SK-N-SH treated with all-trans-retinoic acid at 6 μM for 48 hours (cell line): Measurements from ENCODE around the gene ACOX3.

Experiments used
- ATAC-seq: fragments of 200-7000 bp; cut with Tn5 transposase; 3 replicates; pipeline ENCODE4 v1.9.1; 2020; ENCODE audit warnings: mild to moderate bottlenecking, moderate library complexity
- ARNTL ChIP-seq: fragments of 450-650 bp; formaldehyde crosslinking; IDR thresholded peaks from 2 replicates; pipeline ENCODE4 v1.5.0; 2020; ENCODE audit warnings: low read depth, mild to moderate bottlenecking, moderate library complexity, borderline replicate concordance
- BACH2 ChIP-seq: fragments of 250-450 bp; sonication (Bioruptor Pico); IDR thresholded peaks from 2 replicates; pipeline ENCODE4 v1.9.0; 2021; ENCODE audit warnings: mild to moderate bottlenecking, borderline replicate concordance
- CSDC2 ChIP-seq: fragments of 250-450 bp; sonication (Bioruptor Pico); IDR thresholded peaks from 2 replicates; pipeline ENCODE4 v1.5.0; 2020; ENCODE audit warnings: mild to moderate bottlenecking, moderate library complexity
- ESRRG ChIP-seq: fragments of 250-450 bp; sonication (Bioruptor Pico); IDR thresholded peaks from 2 replicates; pipeline ENCODE4 v1.6.1; 2021; ENCODE audit warnings: mild to moderate bottlenecking
- GLIS3 ChIP-seq: fragments of 250-450 bp; sonication (Bioruptor Pico); IDR thresholded peaks from 2 replicates; pipeline ENCODE4 v1.5.0; 2020; ENCODE audit warnings: mild to moderate bottlenecking, moderate library complexity
- ISL1 ChIP-seq: fragments of 250-450 bp; sonication (Bioruptor Pico); IDR thresholded peaks from 2 replicates; pipeline ENCODE4 v2.1.2; 2022; ENCODE audit warnings: mild to moderate bottlenecking, moderate library complexity
- OSR1 ChIP-seq: fragments of 250-450 bp; sonication (Bioruptor Pico); IDR thresholded peaks from 2 replicates; pipeline ENCODE4 v1.8.0; 2022; ENCODE audit warnings: moderate library complexity, mild to moderate bottlenecking, inconsistent platforms
- PPARA ChIP-seq: fragments of 250-450 bp; sonication (Bioruptor Pico); IDR thresholded peaks from 2 replicates; pipeline ENCODE4 v1.5.0; 2020; ENCODE audit warnings: mild to moderate bottlenecking, borderline replicate concordance
- RARB ChIP-seq: fragments of 250-450 bp; sonication (Bioruptor Pico); IDR thresholded peaks from 2 replicates; pipeline ENCODE4 v1.8.0; 2021; ENCODE audit warnings: mild to moderate bottlenecking, moderate library complexity
- SNAI2 ChIP-seq: fragments of 250-450 bp; sonication (Bioruptor Pico); IDR thresholded peaks from 2 replicates; pipeline ENCODE4 v1.5.0; 2020; ENCODE audit warnings: mild to moderate bottlenecking, moderate library complexity
- TCF4 ChIP-seq: fragments of 250-450 bp; sonication (Bioruptor Pico); IDR thresholded peaks from 2 replicates; pipeline ENCODE4 v1.8.0; 2021; ENCODE audit warnings: mild to moderate bottlenecking, moderate library complexity, borderline replicate concordance
- TOX ChIP-seq: fragments of 250-450 bp; sonication (Bioruptor Pico); IDR thresholded peaks from 2 replicates; pipeline ENCODE4 v1.8.0; 2021; ENCODE audit warnings: mild to moderate bottlenecking, moderate library complexity, borderline replicate concordance
- ZC3H10 ChIP-seq: fragments of 250-450 bp; sonication (Bioruptor Pico); IDR thresholded peaks from 2 replicates; pipeline ENCODE4 v1.5.1; 2021; ENCODE audit warnings: mild to moderate bottlenecking, moderate library complexity
- ZFP3 ChIP-seq: fragments of 250-450 bp; sonication (Bioruptor Pico); IDR thresholded peaks from 2 replicates; pipeline ENCODE4 v1.5.0; 2020; ENCODE audit warnings: mild to moderate bottlenecking, moderate library complexity
- ZNF565 ChIP-seq: fragments of 450-650 bp; formaldehyde crosslinking; conservative IDR thresholded peaks from 2 replicates; pipeline ENCODE4 v1.5.0; 2020; ENCODE audit warnings: low read depth, mild to moderate bottlenecking, moderate library complexity
- ZNF70 ChIP-seq: fragments of 450-650 bp; formaldehyde crosslinking; IDR thresholded peaks from 2 replicates; pipeline ENCODE4 v1.5.0; 2020; ENCODE audit warnings: mild to moderate bottlenecking, moderate library complexity
- TF ChIP-seq, protein P1 (sequence below): fragments of 250-450 bp; sonication (Bioruptor Pico); IDR thresholded peaks from 2 replicates; pipeline ENCODE4 v1.5.1; 2021; ENCODE audit warnings: mild to moderate bottlenecking, moderate library complexity
- TF ChIP-seq, protein P2 (sequence below): fragments of 250-450 bp; sonication (Bioruptor Pico); IDR thresholded peaks from 2 replicates; pipeline ENCODE4 v1.8.0; 2020; ENCODE audit warnings: mild to moderate bottlenecking, moderate library complexity, borderline replicate concordance
- TF ChIP-seq, protein P3 (sequence below): fragments of 250-450 bp; sonication (Bioruptor Pico); IDR thresholded peaks from 2 replicates; pipeline ENCODE4 v1.8.0; 2021; ENCODE audit warnings: low read depth, mild to moderate bottlenecking, moderate library complexity, borderline replicate concordance
- TF ChIP-seq, protein P4 (sequence below): fragments of 250-450 bp; sonication (Bioruptor Pico); IDR thresholded peaks from 2 replicates; pipeline ENCODE4 v1.5.0; 2020; ENCODE audit warnings: mild to moderate bottlenecking, moderate library complexity
- TF ChIP-seq, protein P5 (sequence below): fragments of 250-450 bp; sonication (Bioruptor Pico); IDR thresholded peaks from 2 replicates; pipeline ENCODE4 v1.5.1; 2020; ENCODE audit warnings: low read depth, mild to moderate bottlenecking, moderate library complexity

Gene ACOX3

DNA sequence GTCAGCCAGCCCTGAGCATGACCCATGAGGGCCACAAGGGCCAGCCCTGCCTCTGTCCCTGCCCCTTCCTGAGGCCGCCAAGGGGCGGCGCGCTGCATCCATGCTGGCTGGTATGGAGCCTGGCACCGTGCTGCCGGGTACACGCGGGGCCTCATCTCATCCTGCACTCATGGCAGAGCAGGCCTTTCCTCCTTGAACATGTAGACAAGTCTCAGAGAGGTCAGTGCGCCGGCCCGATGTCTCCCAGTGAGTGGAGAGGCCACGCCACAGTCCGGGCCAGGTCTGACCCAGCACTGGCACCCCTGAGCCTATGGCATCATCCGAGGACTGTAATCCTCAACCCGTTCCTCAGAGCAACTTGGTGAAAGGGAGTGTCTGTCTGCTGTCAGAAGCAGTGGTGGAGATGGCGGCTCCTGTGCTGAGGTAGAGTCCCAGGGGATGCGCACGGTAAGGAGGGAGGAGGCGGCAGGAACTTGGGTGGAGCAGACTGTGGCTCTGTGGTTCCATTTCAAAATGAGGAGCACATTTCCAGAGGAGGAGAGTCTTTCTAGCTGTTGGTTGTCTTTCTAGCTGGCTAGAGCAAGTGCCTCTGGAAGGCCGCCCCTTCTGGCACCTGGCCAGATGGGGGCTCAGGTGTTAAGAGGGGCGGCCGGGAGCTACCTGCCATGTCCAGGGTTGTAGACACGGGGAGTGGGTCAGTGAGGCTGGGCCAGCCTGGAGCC, 32.8 kb upstream of the ACOX3 start:
- TF ChIP-seq OSR1 (CRISPR knock-in tag) = no peak
- TF ChIP-seq, protein P1, sequence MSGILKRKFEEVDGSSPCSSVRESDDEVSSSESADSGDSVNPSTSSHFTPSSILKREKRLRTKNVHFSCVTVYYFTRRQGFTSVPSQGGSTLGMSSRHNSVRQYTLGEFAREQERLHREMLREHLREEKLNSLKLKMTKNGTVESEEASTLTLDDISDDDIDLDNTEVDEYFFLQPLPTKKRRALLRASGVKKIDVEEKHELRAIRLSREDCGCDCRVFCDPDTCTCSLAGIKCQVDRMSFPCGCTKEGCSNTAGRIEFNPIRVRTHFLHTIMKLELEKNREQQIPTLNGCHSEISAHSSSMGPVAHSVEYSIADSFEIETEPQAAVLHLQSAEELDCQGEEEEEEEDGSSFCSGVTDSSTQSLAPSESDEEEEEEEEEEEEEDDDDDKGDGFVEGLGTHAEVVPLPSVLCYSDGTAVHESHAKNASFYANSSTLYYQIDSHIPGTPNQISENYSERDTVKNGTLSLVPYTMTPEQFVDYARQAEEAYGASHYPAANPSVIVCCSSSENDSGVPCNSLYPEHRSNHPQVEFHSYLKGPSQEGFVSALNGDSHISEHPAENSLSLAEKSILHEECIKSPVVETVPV (CRISPR knock-in tag) = no peak
- no peak for TF ChIP-seq GLIS3 (CRISPR knock-in tag)
- no peak for TF ChIP-seq SNAI2 (CRISPR knock-in tag)
- no peak for TF ChIP-seq ARNTL (CRISPR knock-in tag)
- TF ChIP-seq ESRRG = no peak
- no peak for TF ChIP-seq ZC3H10 (CRISPR knock-in tag)
- TF ChIP-seq CSDC2 (CRISPR knock-in tag) = no peak
- no peak for TF ChIP-seq ZNF565
- TF ChIP-seq TCF4 = no peak
- TF ChIP-seq RARB (CRISPR knock-in tag) = no peak
- no peak for TF ChIP-seq ISL1 (CRISPR knock-in tag)
- TF ChIP-seq ZFP3 (CRISPR knock-in tag) = no peak
- no peak for TF ChIP-seq PPARA
- ATAC-seq = no peak

DNA sequence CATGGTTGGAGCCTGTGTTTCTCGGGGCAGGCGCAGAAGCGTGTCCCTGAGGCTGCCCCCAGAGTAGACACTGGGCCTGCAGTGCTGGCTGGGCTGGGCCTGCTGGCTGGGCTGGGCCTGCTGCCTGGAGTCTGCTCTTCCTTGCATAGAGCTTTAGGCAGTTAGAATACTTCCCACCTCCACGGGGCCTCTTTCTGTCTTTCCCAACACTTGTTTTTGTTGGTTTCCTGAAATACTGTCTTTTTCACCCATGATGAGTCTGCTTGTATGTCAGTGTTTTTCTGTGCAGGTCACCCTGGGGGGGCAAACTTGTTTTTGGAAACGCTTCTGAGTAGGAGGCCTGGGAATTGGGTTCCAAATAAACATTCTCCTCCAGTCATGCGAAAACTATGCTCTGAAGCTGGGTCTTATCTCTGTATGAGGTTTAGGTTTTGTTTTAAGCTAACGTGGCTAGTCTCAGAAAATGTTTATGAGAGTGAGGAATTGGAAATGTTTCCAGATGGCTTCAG, 32.2 kb upstream of the ACOX3 start:
- no peak for TF ChIP-seq ESRRG
- TF ChIP-seq BACH2 (CRISPR knock-in tag) = no peak
- TF ChIP-seq TCF4 = no peak
- no peak for TF ChIP-seq PPARA
- TF ChIP-seq GLIS3 (CRISPR knock-in tag) = no peak
- no peak for TF ChIP-seq ZFP3 (CRISPR knock-in tag)
- TF ChIP-seq SNAI2 (CRISPR knock-in tag) = no peak
- no peak for TF ChIP-seq ZNF70 (CRISPR knock-in tag)
- TF ChIP-seq, protein P2, sequence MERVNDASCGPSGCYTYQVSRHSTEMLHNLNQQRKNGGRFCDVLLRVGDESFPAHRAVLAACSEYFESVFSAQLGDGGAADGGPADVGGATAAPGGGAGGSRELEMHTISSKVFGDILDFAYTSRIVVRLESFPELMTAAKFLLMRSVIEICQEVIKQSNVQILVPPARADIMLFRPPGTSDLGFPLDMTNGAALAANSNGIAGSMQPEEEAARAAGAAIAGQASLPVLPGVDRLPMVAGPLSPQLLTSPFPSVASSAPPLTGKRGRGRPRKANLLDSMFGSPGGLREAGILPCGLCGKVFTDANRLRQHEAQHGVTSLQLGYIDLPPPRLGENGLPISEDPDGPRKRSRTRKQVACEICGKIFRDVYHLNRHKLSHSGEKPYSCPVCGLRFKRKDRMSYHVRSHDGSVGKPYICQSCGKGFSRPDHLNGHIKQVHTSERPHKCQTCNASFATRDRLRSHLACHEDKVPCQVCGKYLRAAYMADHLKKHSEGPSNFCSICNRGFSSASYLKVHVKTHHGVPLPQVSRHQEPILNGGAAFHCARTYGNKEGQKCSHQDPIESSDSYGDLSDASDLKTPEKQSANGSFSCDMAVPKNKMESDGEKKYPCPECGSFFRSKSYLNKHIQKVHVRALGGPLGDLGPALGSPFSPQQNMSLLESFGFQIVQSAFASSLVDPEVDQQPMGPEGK (CRISPR knock-in tag) = no peak
- TF ChIP-seq, protein P3, sequence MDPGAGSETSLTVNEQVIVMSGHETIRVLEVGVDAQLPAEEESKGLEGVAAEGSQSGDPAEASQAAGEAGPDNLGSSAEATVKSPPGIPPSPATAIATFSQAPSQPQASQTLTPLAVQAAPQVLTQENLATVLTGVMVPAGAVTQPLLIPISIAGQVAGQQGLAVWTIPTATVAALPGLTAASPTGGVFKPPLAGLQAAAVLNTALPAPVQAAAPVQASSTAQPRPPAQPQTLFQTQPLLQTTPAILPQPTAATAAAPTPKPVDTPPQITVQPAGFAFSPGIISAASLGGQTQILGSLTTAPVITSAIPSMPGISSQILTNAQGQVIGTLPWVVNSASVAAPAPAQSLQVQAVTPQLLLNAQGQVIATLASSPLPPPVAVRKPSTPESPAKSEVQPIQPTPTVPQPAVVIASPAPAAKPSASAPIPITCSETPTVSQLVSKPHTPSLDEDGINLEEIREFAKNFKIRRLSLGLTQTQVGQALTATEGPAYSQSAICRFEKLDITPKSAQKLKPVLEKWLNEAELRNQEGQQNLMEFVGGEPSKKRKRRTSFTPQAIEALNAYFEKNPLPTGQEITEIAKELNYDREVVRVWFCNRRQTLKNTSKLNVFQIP (CRISPR knock-in tag) = no peak
- TF ChIP-seq TOX (CRISPR knock-in tag) = no peak
- TF ChIP-seq, protein P1 (CRISPR knock-in tag) = no peak
- no peak for TF ChIP-seq OSR1 (CRISPR knock-in tag)
- TF ChIP-seq CSDC2 (CRISPR knock-in tag) = no peak
- no peak for TF ChIP-seq ZC3H10 (CRISPR knock-in tag)
- TF ChIP-seq, protein P4, sequence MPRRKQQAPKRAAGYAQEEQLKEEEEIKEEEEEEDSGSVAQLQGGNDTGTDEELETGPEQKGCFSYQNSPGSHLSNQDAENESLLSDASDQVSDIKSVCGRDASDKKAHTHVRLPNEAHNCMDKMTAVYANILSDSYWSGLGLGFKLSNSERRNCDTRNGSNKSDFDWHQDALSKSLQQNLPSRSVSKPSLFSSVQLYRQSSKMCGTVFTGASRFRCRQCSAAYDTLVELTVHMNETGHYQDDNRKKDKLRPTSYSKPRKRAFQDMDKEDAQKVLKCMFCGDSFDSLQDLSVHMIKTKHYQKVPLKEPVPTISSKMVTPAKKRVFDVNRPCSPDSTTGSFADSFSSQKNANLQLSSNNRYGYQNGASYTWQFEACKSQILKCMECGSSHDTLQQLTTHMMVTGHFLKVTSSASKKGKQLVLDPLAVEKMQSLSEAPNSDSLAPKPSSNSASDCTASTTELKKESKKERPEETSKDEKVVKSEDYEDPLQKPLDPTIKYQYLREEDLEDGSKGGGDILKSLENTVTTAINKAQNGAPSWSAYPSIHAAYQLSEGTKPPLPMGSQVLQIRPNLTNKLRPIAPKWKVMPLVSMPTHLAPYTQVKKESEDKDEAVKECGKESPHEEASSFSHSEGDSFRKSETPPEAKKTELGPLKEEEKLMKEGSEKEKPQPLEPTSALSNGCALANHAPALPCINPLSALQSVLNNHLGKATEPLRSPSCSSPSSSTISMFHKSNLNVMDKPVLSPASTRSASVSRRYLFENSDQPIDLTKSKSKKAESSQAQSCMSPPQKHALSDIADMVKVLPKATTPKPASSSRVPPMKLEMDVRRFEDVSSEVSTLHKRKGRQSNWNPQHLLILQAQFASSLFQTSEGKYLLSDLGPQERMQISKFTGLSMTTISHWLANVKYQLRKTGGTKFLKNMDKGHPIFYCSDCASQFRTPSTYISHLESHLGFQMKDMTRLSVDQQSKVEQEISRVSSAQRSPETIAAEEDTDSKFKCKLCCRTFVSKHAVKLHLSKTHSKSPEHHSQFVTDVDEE (CRISPR knock-in tag) = no peak
- no peak for TF ChIP-seq ARNTL (CRISPR knock-in tag)
- TF ChIP-seq, protein P5, sequence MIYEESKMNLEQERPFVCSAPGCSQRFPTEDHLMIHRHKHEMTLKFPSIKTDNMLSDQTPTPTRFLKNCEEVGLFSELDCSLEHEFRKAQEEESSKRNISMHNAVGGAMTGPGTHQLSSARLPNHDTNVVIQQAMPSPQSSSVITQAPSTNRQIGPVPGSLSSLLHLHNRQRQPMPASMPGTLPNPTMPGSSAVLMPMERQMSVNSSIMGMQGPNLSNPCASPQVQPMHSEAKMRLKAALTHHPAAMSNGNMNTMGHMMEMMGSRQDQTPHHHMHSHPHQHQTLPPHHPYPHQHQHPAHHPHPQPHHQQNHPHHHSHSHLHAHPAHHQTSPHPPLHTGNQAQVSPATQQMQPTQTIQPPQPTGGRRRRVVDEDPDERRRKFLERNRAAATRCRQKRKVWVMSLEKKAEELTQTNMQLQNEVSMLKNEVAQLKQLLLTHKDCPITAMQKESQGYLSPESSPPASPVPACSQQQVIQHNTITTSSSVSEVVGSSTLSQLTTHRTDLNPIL (CRISPR knock-in tag) = no peak
- TF ChIP-seq ISL1 (CRISPR knock-in tag) = no peak
- no peak for TF ChIP-seq RARB (CRISPR knock-in tag)
- ATAC-seq = no peak
